Smooth muscle cell (in vitro differentiated cells): ENCODE results near the gene NIT1. TPM values are rescaled to one million over a fixed set of nuclear protein-coding genes. Genes with fewer than 3 reads are reported as not detected.

Experiments used
- DNase-seq: peaks from one replicate; lab custom pipeline; 2025; ENCODE audit not compliant: unreplicated experiment; lab: John Stamatoyannopoulos, UW
- H2AFZ ChIP-seq: fragments of 200-600 bp; sonication (generic); 2 replicates; pipeline ENCODE4 v1.6.0; 2016; ENCODE audit warnings: antibody characterized with exemption, low read depth, mild to moderate bottlenecking
- H3F3A ChIP-seq: fragments of 200-600 bp; sonication (generic); 2 replicates; pipeline ENCODE4 v1.6.0; 2017; ENCODE audit warnings: antibody characterized with exemption, low read depth
- H3K27ac ChIP-seq: fragments of 200-600 bp; sonication (generic); 2 replicates; pipeline ENCODE4 v1.5.1; 2016; ENCODE audit warnings: low read depth, mild to moderate bottlenecking
- H3K27me3 ChIP-seq: fragments of 200-600 bp; sonication (generic); 2 replicates; pipeline ENCODE4 v1.6.1; 2016; ENCODE audit warnings: low read depth, mild to moderate bottlenecking
- H3K36me3 ChIP-seq: fragments of 200-600 bp; sonication (generic); 2 replicates; pipeline ENCODE4 v1.5.1; 2016; ENCODE audit warnings: low read depth
- H3K4me1 ChIP-seq: fragments of 200-600 bp; sonication (generic); 2 replicates; pipeline ENCODE4 v1.5.1; 2016; ENCODE audit warnings: low read depth
- H3K4me2 ChIP-seq: fragments of 200-600 bp; sonication (generic); 2 replicates; pipeline ENCODE4 v1.6.0; 2016; ENCODE audit warnings: mild to moderate bottlenecking
- H3K4me3 ChIP-seq: fragments of 200-600 bp; sonication (generic); 2 replicates; pipeline ENCODE4 v1.5.1; 2016; ENCODE audit warnings: mild to moderate bottlenecking
- H3K79me2 ChIP-seq: fragments of 200-600 bp; sonication (generic); 2 replicates; pipeline ENCODE4 v1.6.0; 2016; ENCODE audit warnings: low read depth, mild to moderate bottlenecking
- H3K9ac ChIP-seq: fragments of 200-600 bp; sonication (generic); 2 replicates; pipeline ENCODE4 v1.6.0; 2016; ENCODE audit warnings: low read depth
- H3K9me3 ChIP-seq: fragments of 200-600 bp; sonication (generic); replicated peaks from 2 replicates; pipeline ENCODE4 v1.5.1; 2016; ENCODE audit warnings: low read depth
- H4K20me1 ChIP-seq: fragments of 200-600 bp; sonication (generic); 2 replicates; pipeline ENCODE4 v1.6.0; 2016; ENCODE audit warnings: low read depth
- CTCF ChIP-seq: fragments of 200-600 bp; sonication (generic); IDR thresholded peaks from 2 replicates; pipeline ENCODE4 v1.5.1; 2017; ENCODE audit warnings: borderline replicate concordance, mild to moderate bottlenecking, antibody characterized with exemption; ENCODE audit not compliant: insufficient read depth, poor library complexity, severe bottlenecking
- WGBS: methylation state at CpG from one replicate; pipeline ENCODE4 v1.1.7; 2016; ENCODE audit warnings: low lambda C conversion rate; 5-methylcytosine and 5-hydroxymethylcytosine counted together
- polyA plus RNA-seq: library from polyadenylated mRNA; unstranded; fragments of >200 nt; fragmentation: Nextera tagmentation; extraction: Ambion mirVana; gene quantifications from 2 replicates; pipeline ENCODE4 v1.2.1, GENCODE V29; 2016
- total RNA-seq: library from RNA; depleted of rRNA; stranded (reverse); fragments of >200 nt; gene quantifications from 2 replicates; pipeline ENCODE4 v1.2.3, GENCODE V29; 2014

The NIT1 gene
- total and polyA plus RNA-seq, 2 experiments from 2014 or later, result 33.6 to 37.6 TPM

- DNase-seq, result no peak
- 83% methylated on average over 2 of the region's 2 CpGs for WGBS
- peaks cover 19% of the 10 kb centered on the region for H3F3A ChIP-seq
Observed at GRCh38 chr1:161096015-161096414, 21.9 kb upstream of the NIT1 start.

GRCh38 chr1:161096530-161096929 lies 21.4 kb upstream of the NIT1 start:
- H3K27ac ChIP-seq, result peak overlapping the region; percentile 56
- H3K4me1 ChIP-seq, result peaks cover 7% of the 10 kb centered on the region
- peak overlapping the region; percentile 70 for H3K4me2 ChIP-seq
- no peak for DNase-seq
- H3K79me2 ChIP-seq, result no peaks in the 10 kb centered on the region
- TF ChIP-seq CTCF, result no peak
- no peak overlapping the region for H3K9ac ChIP-seq
- H3K27me3 ChIP-seq, result no peaks in the 10 kb centered on the region
- peak overlapping the region; percentile 34 for H2AFZ ChIP-seq
- no peaks in the 10 kb centered on the region for H3K9me3 ChIP-seq
- H3K36me3 ChIP-seq, result no peaks in the 10 kb centered on the region
- H3F3A ChIP-seq, result peaks cover 19% of the 10 kb centered on the region
- H4K20me1 ChIP-seq, result no peaks in the 10 kb centered on the region
- no peak overlapping the region for H3K4me3 ChIP-seq
- WGBS, result 39% methylated on average over 1 of the region's 1 CpG

More at GRCh38 chr1:161096015-161096414, 21.9 kb upstream of the NIT1 start:
- H3K79me2 ChIP-seq, result no peaks in the 10 kb centered on the region
- no peaks in the 10 kb centered on the region for H3K9me3 ChIP-seq
- no peaks in the 10 kb centered on the region for H4K20me1 ChIP-seq
- H3K36me3 ChIP-seq, result no peaks in the 10 kb centered on the region
- no peak for TF ChIP-seq CTCF
- no peaks in the 10 kb centered on the region for H3K27me3 ChIP-seq
- peak overlapping the region; percentile 56 for H3K27ac ChIP-seq
- peak overlapping the region; percentile 34 for H2AFZ ChIP-seq
- peaks cover 7% of the 10 kb centered on the region for H3K4me1 ChIP-seq
- peak overlapping the region; percentile 70 for H3K4me2 ChIP-seq
- H3K9ac ChIP-seq, result no peak overlapping the region
- H3K4me3 ChIP-seq, result no peak overlapping the region

- Histone ChIP-seq H3K36me3 (no peaks in the 10 kb centered on the region), H3K4me3 (peak within 1 kb of the TSS; percentile 64), H3K9ac (peak within 1 kb of the TSS; percentile 45), H3F3A (peaks cover 19% of the 10 kb centered on the region), H4K20me1 (peaks cover 8% of the 10 kb centered on the region), H3K4me2 (peak within 1 kb of the TSS; percentile 93), H3K27ac (peak within 1 kb of the TSS; percentile 56), H3K9me3 (no peaks in the 10 kb centered on the region), H3K79me2 (peaks cover 5% of the 10 kb centered on the region), H2AFZ (peak within 1 kb of the TSS; percentile 31), H3K4me1 (peaks cover 7% of the 10 kb centered on the region), H3K27me3 (no peaks in the 10 kb centered on the region)
- peak; percentile 31 for DNase-seq
- 2% methylated on average over 44 of the region's 71 CpGs for WGBS
- no peak for TF ChIP-seq CTCF
Observed at GRCh38 chr1:161098210-161099068, 19.5 kb upstream of the NIT1 start, which contains the start of gene KLHDC9. Gene KLHDC9, plus strand, starts transcription at chr1:161098361. Its CDS starts 175 bp downstream, at chr1:161098536.
